Measurements from ENCODE around the gene ETF1.

GRCh38 chr5:138533973-138534941, 8.8 kb downstream of the ETF1 start:
- no peak for TF ChIP-seq CTCF (conservative IDR thresholded peaks at IDR 0.05; ENCODE audit: low read depth, low read length)
- no peak for TF ChIP-seq EZH2 (IDR thresholded peaks at IDR 0.05; ENCODE audit: low read length, unreplicated experiment)

Data from PC-3 (cell line).